Limb (tissue), 2 donors: ENCODE measurements around the gene PTPRT.

ENCODE experiments used
- DNase-seq, 2 donors: peaks; one replicate each; pipeline ENCODE4 v3.0.0-alpha.2; 2016; ENCODE audit errors: extremely low spot score in 2 of 2

The PTPRT gene

DNA sequence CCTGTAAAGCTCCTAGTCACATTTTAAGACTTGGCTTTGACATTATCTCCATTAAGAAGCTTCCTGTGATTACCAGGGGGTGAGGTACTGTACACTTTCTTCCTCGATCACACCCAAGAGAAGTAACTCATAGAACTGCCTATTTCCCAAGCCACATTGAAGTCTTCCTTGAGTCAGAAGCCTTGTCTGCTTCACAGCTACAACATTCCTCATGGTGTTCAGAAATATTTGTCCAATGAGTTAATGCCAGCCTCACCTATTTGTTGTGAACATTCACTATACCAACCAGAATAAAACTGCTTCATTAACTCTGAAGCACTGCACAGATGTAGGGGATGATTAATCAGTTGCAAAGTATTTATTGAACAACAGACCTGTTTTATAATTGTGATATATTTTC is 622.3 kb downstream of the PTPRT start:
- DNase-seq = no peak

DNA sequence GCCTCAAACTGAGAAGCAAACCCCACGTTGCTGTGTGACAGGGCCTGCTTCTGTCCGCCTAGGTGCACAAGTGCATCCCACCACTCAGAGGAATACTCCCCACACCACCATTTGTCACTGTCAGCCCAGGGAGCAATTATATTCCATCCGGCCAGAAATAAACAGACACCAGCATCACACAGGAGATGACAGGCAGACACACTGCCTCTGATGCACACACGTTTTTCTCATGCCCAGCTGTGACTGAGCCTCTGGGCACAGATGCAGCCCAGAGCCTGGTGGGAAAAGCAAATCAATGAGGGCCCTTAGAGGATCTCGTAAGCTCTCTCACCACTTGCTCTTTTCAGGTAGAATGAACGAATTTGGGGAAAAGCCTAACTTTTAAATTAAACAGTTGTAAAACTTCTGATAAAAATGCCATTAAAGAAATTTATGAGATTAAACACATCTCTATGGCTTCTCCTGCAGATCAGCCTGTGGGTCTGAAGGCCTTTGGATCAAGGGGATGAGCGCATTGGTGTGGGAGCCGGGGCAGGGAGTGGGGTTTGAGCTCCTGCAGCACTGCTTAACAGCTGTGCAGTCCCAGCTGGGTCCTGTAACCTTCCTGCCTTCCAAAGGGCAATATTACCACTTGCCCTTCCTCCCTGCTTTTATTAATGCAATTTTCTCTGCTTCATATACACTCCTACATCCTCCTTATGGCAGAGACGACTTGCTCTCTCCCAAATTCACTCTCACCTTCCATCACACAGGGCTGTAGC is 624.3 kb downstream of the PTPRT start:
- no peak for DNase-seq

DNA sequence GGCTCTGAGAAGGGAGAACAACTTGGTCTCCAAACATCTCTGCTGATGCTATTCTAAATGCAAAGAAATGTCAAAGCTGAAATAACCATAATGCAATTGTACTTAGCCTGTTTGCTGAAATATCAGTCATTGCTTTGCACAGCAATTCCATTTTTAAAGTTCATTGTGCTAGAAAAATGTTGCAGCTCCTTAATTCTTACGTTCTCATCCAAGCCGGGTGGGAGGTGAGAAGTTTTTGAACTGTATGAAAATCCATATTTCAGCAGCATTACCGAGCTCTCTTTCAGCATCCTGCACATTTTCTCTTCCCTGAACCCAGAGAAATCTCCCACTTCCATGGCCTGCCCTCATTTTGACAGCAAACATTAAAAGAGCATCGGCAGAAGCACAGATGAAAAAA is 630.0 kb downstream of the PTPRT start:
- no peak for DNase-seq

DNA sequence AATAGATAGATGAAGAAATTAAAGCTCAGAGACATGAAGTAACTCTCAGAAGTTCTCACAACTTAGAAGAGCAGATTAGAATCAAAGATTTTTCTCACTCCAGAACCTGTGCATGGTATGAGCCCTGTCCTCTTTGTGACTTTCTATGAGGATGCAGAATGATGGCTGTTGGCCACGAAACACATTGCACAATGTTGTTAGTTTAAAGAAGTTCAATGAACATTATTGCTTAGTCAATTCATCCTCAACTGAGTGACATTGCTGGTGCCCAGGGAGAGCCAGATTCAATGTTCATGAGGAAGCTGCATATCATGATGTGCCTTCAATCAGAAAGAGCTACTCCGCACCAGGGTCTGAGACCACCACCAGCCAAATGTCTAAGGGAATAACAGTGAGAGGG is 633.1 kb downstream of the PTPRT start:
- DNase-seq = no peak

DNA sequence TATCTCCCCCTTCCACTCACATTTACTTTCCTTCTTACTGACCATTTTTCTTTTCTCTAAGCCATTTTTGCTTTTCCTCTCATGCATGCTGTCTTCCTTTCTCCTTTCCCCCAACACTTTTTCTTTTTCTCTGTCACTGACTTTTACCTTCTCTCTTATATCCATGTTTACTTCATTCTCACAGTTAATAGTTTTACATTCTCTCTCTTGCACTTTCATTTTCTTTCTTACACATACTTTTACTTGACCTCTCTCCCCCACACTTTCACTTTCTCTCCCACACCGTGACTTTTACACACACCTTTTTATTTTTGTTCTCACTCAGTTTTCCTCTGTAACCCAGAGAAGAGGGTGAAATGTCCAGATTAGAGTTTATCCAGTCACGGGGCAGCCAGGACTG is 636.3 kb downstream of the PTPRT start:
- DNase-seq = no peak

DNA sequence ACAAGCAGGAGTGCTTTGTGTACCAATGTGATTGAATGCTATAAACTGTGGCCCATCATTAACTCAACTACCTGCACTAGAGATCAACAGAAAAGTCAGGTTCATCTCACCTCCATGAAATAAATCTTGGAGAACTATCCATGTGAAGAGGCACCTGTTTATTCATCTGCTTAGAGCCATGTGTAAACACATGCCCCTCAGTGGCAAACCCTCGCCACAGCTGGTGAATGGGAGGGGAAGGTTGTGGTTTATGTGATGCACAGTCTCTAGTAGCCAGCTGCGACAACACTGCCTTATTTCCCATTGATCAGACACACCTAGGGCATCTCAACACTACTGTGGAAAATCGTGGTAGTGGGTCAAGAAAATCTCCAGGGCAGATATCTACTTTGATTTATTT is 640.2 kb downstream of the PTPRT start:
- DNase-seq = no peak

DNA sequence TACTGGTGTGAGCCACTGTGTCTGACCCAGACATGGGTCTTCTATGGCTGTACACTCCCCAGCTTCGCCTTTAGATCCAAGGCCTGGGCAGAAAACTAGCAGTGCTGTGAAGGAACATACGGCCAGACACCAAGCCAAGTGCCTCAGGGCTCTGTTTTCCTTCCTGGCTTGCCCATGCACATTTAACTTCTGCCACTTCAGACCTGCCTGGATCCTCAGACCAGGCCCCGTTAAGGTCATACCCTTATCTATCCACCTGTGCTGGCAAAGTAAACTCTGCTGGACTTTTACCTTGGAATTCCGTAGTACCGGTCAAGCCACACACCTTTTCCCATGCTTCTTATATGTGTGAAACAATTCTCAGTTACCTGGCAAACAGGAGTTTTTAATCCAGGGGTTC is 644.8 kb downstream of the PTPRT start:
- DNase-seq = no peak

DNA sequence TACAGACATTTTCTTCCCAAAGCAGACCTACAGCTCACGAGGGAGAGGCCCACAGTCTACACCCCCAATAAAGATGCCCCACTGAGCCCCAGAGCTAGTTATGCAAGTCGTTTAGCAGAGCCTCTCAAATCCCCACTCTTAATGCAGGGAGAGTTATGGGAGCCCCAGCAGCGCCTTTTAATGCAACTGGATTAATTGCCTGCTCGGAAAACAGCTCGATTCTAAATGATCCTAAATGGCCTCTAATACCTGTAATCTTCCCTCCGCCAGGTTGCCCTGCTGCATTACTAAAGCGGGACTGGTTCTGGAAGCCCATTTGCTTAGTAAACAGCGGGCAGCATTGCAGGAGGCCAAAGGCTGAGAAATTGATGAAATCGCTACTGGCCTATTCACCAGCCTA is 656.9 kb downstream of the PTPRT start:
- DNase-seq = no peak

DNA sequence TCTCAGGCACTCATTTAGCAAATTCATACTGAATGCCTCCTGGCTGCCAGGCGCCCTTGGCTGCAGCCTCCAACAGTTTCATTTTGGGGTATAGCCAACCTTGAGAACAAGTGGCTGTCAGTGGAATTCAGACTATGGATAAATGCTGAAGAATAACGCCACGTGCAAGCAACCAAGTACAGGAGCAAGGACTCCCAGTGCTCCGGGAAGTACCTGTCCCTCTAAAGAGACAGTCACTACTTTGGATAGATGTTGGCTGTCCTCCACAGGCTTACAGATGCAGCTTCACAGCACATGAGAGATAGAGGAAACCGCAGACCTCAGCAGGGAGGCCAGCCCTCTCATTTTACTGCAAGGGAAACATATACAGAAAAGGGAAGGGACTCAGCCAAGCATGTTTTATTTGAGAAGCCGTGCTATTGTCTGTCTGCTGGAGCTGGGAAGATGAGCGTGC is 658.2 kb downstream of the PTPRT start:
- peak; percentile 18 to 40 for DNase-seq

DNA sequence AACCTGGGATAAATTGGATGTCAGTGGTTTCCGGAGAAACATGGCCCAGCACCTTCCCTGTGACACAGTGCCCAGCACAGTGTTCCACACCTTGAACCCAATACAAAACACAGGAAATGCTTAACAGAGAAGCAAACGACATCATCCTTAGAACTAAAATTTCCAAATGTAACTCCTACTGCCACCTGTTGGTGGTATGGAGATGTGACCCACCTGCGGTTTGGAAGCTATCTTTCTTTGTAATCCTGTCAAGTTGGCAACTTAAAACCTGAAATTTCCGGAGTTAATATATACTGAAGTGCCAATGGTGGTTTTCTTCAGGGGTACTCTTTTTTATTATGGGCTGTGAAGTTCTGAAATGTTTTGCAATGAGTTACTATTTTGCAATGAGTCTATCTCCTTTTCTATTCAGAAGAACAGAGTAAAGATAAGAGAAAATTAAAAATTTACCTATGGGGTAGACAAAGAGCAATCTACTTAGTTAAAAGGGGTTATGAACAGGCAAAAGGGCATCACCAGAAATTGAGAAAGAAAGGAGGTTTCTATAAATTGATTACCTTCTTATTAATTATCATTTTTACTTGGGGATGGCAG is 658.8 kb downstream of the PTPRT start:
- DNase-seq = peak in 1 of 2 donors; percentile 46

DNA sequence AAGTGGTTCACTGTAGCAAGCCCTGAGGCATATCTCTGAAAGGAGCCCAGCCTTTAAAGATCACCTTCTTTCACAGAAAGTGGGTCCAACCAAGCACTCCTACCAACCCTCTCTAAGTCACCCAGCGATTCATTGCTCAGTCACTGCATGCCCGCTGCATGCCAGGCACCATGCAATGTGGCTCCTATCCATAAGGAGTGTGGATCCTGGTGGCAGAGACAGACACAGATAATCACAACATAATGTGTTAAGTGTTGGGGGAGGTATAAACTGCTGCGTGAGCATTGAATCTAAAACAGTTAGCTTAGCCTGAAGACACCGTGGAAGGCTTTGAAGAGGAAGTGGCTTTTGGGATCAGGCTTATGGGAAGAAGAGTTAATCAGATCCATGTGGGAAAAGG is 659.5 kb downstream of the PTPRT start:
- DNase-seq = no peak

DNA sequence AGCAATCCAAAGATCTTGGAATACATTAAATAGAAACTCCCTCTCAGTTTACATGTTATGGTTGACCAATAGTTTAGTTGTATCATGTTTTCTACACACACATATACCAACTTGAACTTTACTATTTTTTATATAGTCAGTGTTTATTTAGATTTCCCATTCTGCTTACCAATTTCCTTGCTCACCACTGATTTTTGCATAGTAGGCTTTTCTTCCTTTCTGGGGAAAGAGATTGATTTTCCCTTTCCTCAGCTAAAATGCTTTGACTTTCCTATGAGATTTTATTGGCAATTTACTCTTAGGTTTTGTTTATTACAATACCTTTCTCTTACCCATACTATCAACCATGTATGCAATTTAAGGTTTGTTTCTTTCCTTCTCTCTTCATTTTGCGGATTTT is 665.6 kb downstream of the PTPRT start:
- DNase-seq = no peak

DNA sequence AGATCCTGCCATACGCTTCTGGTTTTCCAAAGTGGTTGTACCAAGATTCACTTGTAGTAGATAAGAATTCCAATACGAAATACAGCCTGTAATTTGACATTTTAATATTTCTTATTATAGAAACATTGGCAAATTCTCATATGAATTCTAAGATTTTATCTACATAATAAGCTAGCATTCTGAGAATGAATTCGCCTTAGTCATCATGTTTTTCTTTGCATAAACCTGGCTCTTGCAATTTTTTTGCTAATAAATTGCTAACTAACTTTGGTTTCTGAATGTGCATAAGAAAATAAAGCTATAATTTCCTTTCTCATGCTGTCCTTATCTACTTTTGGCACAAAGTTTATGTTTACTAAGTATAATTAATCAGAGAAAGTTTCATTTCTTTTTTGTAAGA is 673.0 kb downstream of the PTPRT start:
- no peak for DNase-seq

DNA sequence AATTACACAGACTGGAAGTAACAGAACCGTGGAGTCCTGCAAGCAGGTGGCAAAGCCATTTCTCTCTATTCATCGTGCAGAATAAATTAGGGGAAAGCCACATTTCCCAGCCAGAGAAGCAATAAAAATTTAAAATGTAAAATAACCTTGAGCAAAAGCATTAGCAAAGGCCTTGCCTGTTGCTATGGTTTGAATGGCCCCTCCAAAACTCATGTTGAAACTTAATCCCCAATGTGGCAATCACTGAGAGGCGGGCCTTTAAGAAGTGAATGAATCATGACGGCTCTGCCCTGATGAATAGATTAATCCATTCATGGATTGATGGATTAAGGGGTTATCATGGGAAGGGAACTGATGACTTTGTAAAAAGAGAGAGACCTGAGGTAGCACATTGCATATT is 679.0 kb downstream of the PTPRT start:
- DNase-seq = no peak

DNA sequence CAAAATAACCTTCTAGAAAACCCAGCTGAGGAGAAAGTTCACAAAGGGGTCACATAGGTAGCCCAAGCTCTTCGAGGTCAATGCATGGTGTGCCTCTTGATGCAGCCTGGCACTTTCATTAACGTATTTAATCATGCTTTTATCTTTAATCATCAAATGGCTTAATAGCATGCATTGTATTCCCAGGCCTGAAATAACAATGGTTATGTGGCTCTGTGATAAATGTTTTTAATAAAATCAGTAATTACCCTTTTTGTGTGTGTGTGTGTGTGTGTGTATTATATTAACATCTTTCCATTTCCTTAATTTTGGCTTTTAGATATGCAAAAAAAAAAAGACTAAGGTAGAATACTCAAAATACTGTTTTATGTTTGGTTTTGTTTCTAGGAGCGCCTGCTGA is 681.8 kb downstream of the PTPRT start:
- DNase-seq = no peak

DNA sequence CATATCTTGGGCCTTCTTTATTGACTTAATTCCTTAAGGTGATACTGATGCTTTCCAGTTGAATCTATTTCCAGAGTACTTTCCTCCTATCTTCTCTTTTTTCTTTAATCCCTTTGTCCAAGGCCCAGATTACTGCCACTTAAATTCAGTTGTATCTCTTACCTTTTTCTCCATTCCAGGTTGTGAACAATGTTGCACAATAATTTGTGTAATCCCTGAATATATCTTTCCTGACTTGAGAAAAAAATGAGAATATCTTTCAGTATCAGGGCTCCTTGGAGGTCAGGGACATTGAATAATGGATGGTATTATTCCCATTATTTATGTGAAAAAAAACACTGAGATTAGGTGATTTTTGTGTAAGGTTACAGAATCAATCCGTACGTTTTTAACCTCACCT is 683.3 kb downstream of the PTPRT start:
- DNase-seq = no peak

DNA sequence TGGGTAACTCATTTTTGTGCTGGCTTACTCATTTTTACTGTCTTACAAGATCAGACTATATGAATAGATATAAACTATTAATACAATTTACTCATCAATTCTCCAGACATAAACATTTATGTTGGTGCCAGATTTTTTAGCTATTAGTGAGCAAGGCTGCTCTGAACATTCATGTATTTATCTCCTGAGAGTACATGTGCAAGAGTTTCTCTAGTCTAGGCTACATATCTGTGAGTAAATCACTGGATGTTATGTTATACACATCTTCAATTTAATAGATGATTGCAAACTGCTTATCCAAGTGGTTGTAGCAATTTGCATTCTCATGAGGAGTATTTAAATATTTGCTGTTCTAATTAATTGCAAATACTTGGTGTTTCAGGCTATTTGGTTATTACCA is 687.1 kb downstream of the PTPRT start:
- DNase-seq = no peak

DNA sequence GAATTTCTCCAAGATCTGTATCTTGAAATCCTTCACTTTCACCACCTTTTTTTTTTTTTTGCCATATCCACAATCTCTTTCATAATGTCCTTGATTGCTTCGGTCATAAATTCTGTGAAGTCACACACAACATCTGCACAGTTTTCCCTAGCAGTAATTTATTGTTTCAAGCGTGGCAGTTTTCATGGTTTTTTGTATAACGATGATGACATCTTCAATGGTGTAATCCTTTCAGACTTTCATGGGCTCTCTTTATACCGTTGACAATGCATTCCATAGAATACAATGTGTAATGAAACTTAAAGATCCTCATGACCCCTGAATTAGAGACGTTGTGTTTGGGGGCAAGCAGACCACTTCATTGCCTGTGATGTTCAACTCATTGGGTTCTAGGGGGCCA is 693.1 kb downstream of the PTPRT start:
- no peak for DNase-seq

DNA sequence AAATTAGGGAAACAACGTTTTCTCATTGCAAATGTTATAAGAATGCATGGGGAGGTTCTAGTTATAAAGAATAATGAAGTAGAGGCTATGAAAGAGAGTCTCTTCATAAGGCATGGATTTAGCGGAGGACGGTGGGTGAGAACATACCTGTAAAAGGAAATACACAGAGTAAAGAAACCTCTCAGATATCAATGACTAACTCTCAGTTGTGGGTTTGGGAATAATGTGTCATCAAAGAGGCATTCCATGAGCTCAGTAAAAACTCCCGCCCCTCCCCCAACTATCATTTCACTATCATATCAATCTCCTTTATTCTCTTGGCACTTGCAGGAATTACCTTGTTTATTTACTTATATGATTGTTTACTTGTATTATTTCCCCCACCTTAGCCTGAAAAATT is 695.4 kb downstream of the PTPRT start:
- DNase-seq = no peak

DNA sequence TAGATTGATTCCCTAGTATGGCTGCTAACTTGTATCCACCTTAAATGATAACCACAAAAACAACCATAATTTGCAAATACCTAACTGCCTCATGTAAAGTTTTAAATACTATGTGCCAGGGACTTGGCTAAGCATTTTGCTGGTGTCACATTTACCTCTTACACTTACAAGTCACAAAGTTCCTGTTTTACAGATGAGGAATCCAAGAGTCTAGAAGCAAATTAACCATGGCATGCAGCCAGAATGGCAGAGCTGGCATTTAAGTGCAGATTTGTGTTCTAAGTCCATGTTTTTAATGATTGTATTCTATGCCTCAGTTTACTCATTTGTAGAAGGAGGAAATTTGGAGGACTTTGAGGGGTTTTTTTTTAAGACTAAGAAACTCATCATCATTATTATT is 696.7 kb downstream of the PTPRT start:
- DNase-seq = no peak

DNA sequence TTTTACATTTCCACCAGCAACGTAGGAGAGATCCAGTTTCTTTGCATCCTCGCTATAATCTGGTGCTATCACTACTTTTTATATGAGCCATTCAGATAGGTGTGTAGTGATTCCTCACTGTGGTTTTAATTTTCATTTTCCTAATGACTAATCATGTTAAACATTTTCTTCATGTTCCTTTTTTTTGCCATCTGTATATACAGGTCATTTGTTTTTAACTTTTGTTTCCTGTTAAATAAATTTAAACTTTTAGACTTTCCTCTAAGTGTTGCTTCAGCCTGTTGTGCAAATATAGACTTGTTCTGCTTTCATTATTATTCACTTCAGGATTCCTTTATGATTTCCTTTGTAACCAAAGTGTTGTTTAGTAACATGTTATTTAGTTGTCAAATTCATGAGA is 697.4 kb downstream of the PTPRT start:
- no peak for DNase-seq

DNA sequence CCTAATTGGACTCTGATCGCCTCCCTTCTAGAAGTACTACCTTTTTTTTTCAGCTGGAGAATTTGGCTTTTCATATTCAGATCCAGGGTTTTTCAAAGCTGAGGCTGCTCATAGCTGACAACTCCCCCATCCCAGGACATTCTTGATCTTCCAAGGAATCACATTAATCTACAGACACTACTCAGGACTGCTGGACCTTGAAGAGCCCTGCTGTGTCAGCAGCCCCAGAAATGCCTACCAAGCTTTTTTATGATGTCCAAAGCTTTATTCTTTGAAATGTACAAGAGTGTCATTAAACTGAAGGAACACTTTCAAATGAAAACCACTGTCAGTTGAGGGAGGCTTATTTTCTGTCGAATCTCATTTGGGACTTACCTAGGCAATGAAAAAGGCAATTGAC is 704.1 kb downstream of the PTPRT start:
- no peak for DNase-seq

DNA sequence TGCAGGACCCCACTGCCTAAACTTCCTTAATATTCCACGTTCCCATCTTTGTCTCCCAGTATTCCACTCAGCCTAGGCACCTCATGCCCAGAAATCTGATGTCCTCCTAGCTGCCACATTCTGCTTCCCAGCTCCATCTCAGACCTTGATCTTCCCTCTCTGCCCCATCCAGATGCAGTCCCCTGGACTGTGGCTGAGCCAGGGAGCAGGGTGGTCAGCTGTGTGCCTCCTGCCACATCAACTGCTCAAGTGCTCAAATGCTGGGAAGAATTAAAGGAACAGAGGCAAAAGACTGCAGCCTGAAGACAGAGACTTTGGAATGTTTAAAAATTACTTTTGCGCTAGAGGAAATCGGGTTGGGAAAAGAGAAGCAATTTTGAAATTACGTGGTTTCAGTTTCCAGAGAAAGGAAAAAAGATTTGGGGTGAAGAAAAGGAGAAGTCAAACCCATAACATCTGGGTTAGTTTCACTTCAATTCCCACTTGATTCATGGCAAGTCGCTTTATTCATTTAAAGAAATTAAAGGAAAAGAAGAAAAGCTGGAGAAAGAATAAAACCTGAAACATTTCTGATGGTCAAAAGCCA is 704.8 kb downstream of the PTPRT start:
- peak in 1 of 2 donors; percentile 14 for DNase-seq
